Measurements from ENCODE around the gene GRIA4. TPM values are rescaled to one million over a fixed set of nuclear protein-coding genes. Genes with fewer than 3 reads are reported as not detected.

The GRIA4 gene
- polyA plus RNA-seq, 2 of the 4 experiments (the other 2 are of a cell fraction), result not detected

DNA sequence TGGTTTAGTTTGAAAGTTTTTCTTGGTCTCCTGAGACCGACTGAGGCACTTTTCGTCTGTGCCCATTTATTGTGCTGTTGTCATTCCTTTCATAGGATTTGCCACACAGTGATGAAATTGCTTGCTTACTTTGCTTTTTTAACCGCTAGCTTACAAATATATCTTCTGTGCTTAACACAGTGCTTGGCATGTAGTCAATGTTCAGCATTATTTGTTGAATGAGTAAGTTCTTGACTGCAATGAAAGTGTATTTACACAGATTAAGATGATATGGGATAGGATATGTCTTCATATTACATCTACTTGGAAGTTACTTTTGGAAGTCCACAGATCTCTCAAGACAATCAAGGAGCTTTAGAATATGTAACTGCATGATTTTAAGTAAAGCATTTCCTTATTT is 91.2 kb downstream of the GRIA4 start:
- no peak for TF ChIP-seq KDM5A (IDR thresholded peaks at IDR 0.05)
- no peak for TF ChIP-seq PBX3 (IDR thresholded peaks at IDR 0.05)
- TF ChIP-seq GATA3 (IDR thresholded peaks at IDR 0.05; ENCODE audit: borderline replicate concordance), result peak; percentile 38
- TF ChIP-seq POLR2AphosphoS2 (conservative IDR thresholded peaks at IDR 0.05; ENCODE audit: low read length), result no peak
- no peak for TF ChIP-seq ZFP36 (IDR thresholded peaks at IDR 0.05; ENCODE audit: borderline replicate concordance, partially characterized antibody)
- no peak for TF ChIP-seq TP53 (CRISPR knock-in tag; IDR thresholded peaks at IDR 0.05)
- H3K4me1 ChIP-seq, result no peaks in the 10 kb centered on the region
- DNase-seq (ENCODE audit: low read depth in 1 of 2, low spot score in 1 of 2) (peak in 1 of 2 experiments; percentile 15), ATAC-seq (no peak), FAIRE-seq (no peak)
- 0% methylated on average over 3 of the region's 3 CpGs for WGBS (ENCODE audit: missing lambda C conversion rate)
- ChIA-PET POLR2A (no interaction called here), CTCF (no interaction called here)
- no peak overlapping the region for H3K4me3 ChIP-seq
- no peak overlapping the region for H3K27ac ChIP-seq
- no peaks in the 10 kb centered on the region for H3K9me3 ChIP-seq
- no peak overlapping the region for H3K4me2 ChIP-seq

- Histone ChIP-seq H3K4me2 (no peak overlapping the region), H3K27ac (no peak overlapping the region), H3K9me3 (no peaks in the 10 kb centered on the region), H3K4me1 (no peaks in the 10 kb centered on the region), H3K4me3 (no peak overlapping the region)
- TF ChIP-seq FOSL2 (IDR thresholded peaks at IDR 0.05) (no peak), FOSL2 (CRISPR knock-in tag; IDR thresholded peaks at IDR 0.05) (no peak), HES2 (IDR thresholded peaks at IDR 0.05) (no peak)
- DNase-seq (ENCODE audit: low read depth in 1 of 2, low spot score in 1 of 2) (no peak), ATAC-seq (no peak), FAIRE-seq (no peak)
- 30% methylated on average over 2 of the region's 2 CpGs for WGBS (ENCODE audit: missing lambda C conversion rate)
- POLR2A ChIA-PET, result no interaction called here
- CTCF ChIA-PET, result no interaction called here
Measured at GRCh38 chr11:105705786-105706530, 96.1 kb downstream of the GRIA4 start.

DNA sequence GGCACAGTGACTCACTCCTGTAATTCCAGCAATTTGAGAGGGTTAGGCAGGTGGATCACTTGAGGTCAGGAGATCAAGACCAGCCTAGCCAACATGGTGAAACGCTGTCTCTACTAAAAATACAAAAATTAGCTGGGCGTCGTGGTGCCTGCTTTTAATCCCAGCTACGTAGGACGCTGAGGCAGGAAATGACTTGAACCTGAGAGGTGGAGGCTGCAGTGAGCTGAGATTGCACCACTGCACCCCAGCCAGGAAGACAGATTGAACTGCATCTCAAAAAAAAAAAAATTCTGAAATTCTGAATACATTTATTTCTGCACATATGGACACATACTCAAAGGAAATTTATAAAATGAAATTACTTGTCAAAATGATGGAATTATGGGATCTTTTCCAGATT is 103.2 kb downstream of the GRIA4 start:
- Histone ChIP-seq H3K27ac (no peak overlapping the region), H3K4me3 (no peak overlapping the region), H3K4me2 (no peak overlapping the region), H3K4me1 (no peaks in the 10 kb centered on the region), H3K9me3 (no peaks in the 10 kb centered on the region)
- CTCF ChIA-PET, result no interaction called here
- DNase-seq (ENCODE audit: low read depth in 1 of 2, low spot score in 1 of 2), result no peak
- 55% methylated on average over 5 of the region's 5 CpGs for WGBS (ENCODE audit: missing lambda C conversion rate)
- no peak for FAIRE-seq
- POLR2A ChIA-PET, result no interaction called here
- ATAC-seq, result no peak
- TF ChIP-seq HES2 (IDR thresholded peaks at IDR 0.05) (no peak), MAZ (IDR thresholded peaks at IDR 0.05; ENCODE audit: borderline replicate concordance, low read depth, low read length) (no peak), EHMT2 (IDR thresholded peaks at IDR 0.05; ENCODE audit: low read depth) (no peak), NFE2L2 (conservative IDR thresholded peaks at IDR 0.05; ENCODE audit: low read length) (no peak), TP53 (CRISPR knock-in tag; IDR thresholded peaks at IDR 0.05) (no peak)

- Histone ChIP-seq H3K27ac (no peak overlapping the region), H3K4me2 (no peak overlapping the region), H3K4me1 (no peaks in the 10 kb centered on the region), H3K4me3 (no peak overlapping the region), H3K9me3 (no peaks in the 10 kb centered on the region)
- CTCF ChIA-PET, result no interaction called here
- 89% methylated on average over 2 of the region's 2 CpGs for WGBS (ENCODE audit: missing lambda C conversion rate)
- DNase-seq (ENCODE audit: low read depth in 1 of 2, low spot score in 1 of 2), result no peak
- TF ChIP-seq REST (IDR thresholded peaks at IDR 0.05) (no peak), EP300 (IDR thresholded peaks at IDR 0.05) (no peak), RCOR1 (IDR thresholded peaks at IDR 0.05; ENCODE audit: low read depth, low read length) (no peak), FOSL2 (IDR thresholded peaks at IDR 0.05) (no peak), FOSL2 (CRISPR knock-in tag; IDR thresholded peaks at IDR 0.05) (no peak), CBX2 (IDR thresholded peaks at IDR 0.05; ENCODE audit: borderline replicate concordance, low read depth) (no peak), CEBPB (IDR thresholded peaks at IDR 0.05) (no peak), BCL3 (IDR thresholded peaks at IDR 0.05) (no peak), ZSCAN20 (CRISPR knock-in tag; IDR thresholded peaks at IDR 0.05) (no peak)
- TF ChIP-seq, protein P1, sequence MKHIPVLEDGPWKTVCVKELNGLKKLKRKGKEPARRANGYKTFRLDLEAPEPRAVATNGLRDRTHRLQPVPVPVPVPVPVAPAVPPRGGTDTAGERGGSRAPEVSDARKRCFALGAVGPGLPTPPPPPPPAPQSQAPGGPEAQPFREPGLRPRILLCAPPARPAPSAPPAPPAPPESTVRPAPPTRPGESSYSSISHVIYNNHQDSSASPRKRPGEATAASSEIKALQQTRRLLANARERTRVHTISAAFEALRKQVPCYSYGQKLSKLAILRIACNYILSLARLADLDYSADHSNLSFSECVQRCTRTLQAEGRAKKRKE (CRISPR knock-in tag; IDR thresholded peaks at IDR 0.05; ENCODE audit: low read depth), result no peak
- POLR2A ChIA-PET, result no interaction called here
- ATAC-seq, result no peak
- no peak for FAIRE-seq
Measured at GRCh38 chr11:105713696-105714095, 103.8 kb downstream of the GRIA4 start.

Measured in A549 (cell line).